Mononuclear cell (primary cell): ENCODE measurements around the gene TMEM176A. TPM values are rescaled to one million over a fixed set of nuclear protein-coding genes. Genes with fewer than 3 reads are reported as not detected.
"Not testable (repeated sequence)": the region's sequence is repeated elsewhere in the genome, so short reads cannot be mapped to it uniquely, and the experiment has no call there.

Source experiments
- H3K27me3 ChIP-seq: 2 replicates; pipeline ENCODE4 v1.6.0; 2011; ENCODE audit warnings: low read length, control low read depth; ENCODE audit not compliant: insufficient read depth
- H3K4me1 ChIP-seq: 2 replicates; pipeline ENCODE4 v1.5.1; 2011; ENCODE audit warnings: mild to moderate bottlenecking, low read length, control low read depth; ENCODE audit not compliant: insufficient read depth
- H3K4me3 ChIP-seq: 2 replicates; pipeline ENCODE4 v1.5.1; 2011; ENCODE audit warnings: mild to moderate bottlenecking, low read length, moderate library complexity
- H3K9me3 ChIP-seq: 2 replicates; pipeline ENCODE4 v1.5.1; 2011; ENCODE audit warnings: low read depth, mild to moderate bottlenecking, control low read depth, low read length
- total RNA-seq: library from RNA; depleted of rRNA; stranded (reverse); fragments of >200 nt; gene quantifications from one replicate; pipeline ENCODE4 v1.2.3, GENCODE V29; 2012

TMEM176A gene, protein sequence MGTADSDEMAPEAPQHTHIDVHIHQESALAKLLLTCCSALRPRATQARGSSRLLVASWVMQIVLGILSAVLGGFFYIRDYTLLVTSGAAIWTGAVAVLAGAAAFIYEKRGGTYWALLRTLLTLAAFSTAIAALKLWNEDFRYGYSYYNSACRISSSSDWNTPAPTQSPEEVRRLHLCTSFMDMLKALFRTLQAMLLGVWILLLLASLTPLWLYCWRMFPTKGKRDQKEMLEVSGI
- total RNA-seq = 2.1 TPM

DNA sequence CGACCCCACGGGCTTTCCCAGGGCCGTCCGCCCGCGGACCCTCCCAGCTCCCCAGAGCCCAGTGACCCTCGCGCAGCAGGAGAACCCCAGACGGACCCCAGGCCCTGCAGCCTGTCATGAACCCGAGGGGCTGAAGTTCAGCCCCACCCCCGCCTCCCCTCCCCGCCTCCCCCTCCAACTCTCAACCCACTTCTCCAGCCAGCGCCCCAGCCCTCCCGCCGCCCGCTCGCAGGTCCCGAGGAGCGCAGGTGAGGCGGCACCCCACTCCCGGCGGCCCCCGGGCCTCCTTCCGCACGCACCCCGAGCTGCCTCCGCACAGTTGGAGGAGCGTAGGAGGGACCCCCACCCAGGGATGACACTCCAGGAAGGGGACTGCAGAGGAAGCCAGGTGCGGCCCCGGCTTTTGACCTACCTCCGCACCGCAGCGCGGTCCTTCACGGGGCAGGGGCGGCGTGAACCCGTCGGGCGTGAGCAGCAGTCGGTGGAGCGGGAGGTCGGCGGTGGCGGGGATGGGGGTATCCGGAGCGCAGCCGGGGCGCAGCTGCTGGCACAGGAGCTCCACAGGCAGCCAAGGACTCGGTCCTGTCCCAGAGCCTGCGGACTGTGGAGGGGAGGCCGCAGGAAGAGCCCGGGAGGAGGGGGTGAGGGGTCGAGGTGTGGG lies at the start of gene TMEM176A:
Gene TMEM176A (plus strand): TSS at position 189 of the 661 bp plus-strand sequence. CDS start 782 bp downstream, outside the sequence.
- Histone ChIP-seq H3K4me1 (peaks cover 22% of the 10 kb centered on the region), H3K27me3 (peaks cover 51% of the 10 kb centered on the region), H3K4me3 (peak within 1 kb of the TSS; percentile 25), H3K9me3 (peaks cover 2% of the 10 kb centered on the region)

- no peaks in the 10 kb centered on the region for H3K9me3 ChIP-seq
- no peak overlapping the region for H3K4me3 ChIP-seq
- H3K27me3 ChIP-seq = no peaks in the 10 kb centered on the region
- peaks cover 71% of the 10 kb centered on the region for H3K4me1 ChIP-seq
These were observed 48.9 kb upstream of the TMEM176A start for GRCh38 chr7:150751702-150752101.

DNA sequence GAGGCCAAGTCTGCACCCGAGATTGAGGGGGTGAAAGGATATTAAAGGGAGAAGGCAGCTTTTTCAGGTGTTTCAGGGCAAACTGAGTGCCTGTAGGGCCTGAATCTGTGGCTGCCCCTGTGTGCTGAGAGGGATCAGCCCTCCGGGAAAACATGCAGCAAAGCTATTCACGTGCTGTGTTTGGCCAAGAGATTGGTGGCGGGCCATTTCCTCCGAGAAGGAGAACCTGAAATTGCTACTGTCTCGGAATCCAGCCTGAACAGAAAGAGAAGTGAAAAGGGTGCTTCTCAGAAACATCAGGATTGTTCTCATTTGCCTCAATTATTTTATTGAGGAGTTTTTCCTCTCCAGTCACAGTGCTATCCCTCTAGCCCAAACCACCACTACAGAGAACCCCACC lies 47.3 kb upstream of the TMEM176A start:
- H3K4me3 ChIP-seq = no peak overlapping the region
- H3K9me3 ChIP-seq = no peaks in the 10 kb centered on the region
- H3K27me3 ChIP-seq = no peaks in the 10 kb centered on the region
- peaks cover 57% of the 10 kb centered on the region for H3K4me1 ChIP-seq

DNA sequence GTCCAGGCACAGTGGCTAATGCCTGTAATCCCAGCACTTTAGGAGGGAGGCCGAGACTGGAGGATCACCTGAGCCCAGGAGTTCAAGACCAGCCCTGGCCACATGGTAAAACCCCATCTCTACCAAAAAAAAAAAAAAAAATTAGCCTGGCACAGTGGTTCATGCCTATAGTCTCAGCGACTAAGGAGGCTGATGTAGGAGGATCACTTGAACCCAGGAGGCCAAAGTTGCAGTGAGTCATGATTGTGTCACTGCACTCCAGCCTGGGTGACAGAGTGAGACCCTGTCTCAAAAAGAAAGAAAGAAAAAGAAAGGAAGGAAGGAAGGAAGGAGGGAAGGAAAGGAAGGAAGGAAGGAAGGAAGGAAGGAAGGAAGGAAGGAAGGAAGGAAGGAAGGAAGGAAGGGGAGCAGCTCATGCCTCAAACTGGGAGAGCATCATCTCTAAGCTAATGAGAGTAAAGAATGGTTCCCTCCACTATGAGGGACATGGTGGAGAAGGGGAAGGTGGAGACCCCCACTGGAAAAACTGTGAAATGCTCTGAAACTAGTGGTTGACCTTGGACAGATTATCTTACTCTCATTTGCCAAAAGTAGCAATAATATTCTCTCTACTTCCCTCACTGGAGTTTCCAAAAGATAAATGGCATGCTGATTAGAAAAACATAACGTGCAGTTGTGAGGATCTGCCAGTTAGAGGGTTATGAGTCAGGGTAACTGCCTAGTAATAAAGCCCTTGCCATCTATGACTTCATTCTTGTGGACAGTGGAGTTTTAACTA lies 46.6 kb upstream of the TMEM176A start:
- Histone ChIP-seq H3K4me1 (peaks cover 49% of the 10 kb centered on the region), H3K27me3 (no peaks in the 10 kb centered on the region), H3K9me3 (no peaks in the 10 kb centered on the region), H3K4me3 (no peak overlapping the region)

DNA sequence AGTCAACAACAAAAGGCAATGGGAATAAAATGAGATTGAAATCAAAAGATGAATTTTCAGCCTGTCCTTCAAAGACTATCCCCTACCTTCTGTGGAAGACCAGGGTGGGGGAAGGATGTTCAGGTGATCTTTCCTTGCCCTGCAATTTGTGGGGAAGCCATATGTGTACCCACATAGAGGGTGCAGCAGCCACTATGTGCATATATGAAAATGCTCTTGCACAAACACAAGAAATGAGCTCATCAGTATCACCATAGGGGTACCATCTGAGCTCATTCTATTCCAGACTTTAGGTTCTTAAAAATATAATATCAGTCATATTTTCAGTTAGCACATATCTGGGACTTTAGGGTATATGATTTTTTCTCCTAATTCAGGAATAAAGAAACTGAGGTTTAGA lies 45.6 kb upstream of the TMEM176A start:
- Histone ChIP-seq H3K4me1 (peaks cover 43% of the 10 kb centered on the region), H3K4me3 (no peak overlapping the region), H3K27me3 (no peaks in the 10 kb centered on the region), H3K9me3 (no peaks in the 10 kb centered on the region)

DNA sequence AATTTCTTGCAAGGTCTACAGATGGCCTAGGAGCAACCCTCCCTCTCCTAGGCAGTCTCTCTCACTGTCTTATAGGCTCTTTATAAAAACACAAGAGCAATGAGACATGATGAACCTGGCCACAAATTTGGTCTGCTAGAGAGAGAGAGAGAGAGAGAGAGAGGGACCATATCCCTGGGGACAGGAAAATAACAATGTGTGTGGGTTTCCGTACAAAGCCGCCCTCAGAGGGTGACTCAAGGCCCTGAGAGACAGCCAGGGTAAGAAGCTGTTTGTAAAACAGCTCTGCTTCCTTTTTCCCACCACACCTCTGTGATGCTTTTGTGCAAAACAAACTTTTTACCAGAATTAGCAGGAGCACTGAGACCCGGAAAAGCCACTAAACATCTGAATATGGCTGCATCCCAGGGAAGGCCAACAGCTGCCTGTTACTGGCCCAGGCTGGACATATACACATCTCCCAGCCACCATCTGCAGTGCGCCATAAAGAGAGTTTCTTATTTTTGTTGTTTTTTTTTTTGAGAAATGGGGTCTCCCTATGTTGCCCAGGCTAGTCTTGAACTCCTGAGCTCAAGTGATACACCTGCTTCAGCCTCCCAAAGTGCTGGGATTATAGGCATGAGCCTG lies 45.0 kb upstream of the TMEM176A start:
- Histone ChIP-seq H3K9me3 (no peaks in the 10 kb centered on the region), H3K4me3 (no peak overlapping the region), H3K4me1 (peaks cover 43% of the 10 kb centered on the region), H3K27me3 (no peaks in the 10 kb centered on the region)

DNA sequence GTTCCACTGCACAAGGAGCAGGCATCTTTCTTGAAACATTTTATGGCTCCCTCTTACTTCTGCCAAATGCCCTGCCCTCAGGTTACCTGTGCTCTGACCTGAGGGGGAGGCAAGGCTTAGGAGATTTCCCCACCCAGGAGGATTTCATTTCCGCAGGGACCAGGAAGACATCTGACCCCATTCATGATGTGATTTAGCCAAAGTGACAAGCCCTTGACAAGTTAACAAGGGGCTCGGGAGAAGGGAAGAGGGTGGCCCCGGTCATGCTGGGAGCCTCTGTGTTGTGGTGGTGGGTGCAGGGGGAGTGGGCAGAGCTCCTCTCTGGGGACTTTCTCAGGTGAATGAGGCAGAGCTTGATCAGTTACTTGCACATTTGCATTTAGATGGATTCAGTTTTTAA lies 44.4 kb upstream of the TMEM176A start:
- Histone ChIP-seq H3K4me1 (peaks cover 43% of the 10 kb centered on the region), H3K27me3 (no peaks in the 10 kb centered on the region), H3K9me3 (no peaks in the 10 kb centered on the region), H3K4me3 (no peak overlapping the region)

- Histone ChIP-seq H3K4me1 (peaks cover 40% of the 10 kb centered on the region), H3K4me3 (no peak overlapping the region), H3K9me3 (no peaks in the 10 kb centered on the region), H3K27me3 (no peaks in the 10 kb centered on the region)
These were observed 43.7 kb upstream of the TMEM176A start for GRCh38 chr7:150756858-150757257.

DNA sequence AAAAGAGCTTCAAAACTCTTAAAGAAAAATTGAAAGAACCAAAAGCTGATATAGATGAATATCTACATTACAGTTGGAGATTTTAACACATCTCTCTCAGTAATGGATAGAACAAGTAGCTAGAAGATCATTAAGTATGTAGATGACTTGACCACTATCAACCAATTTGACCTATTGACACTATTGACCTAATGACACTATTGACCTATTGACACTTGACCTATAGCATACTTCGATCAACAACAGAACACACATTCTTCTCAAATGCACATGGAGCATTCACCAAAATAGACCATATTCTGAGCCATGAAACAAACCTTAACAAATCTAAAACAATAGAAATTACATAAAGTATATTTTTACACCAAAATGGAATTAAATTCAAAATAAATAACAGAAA lies 41.1 kb upstream of the TMEM176A start:
- H3K4me3 ChIP-seq = no peak overlapping the region
- H3K27me3 ChIP-seq = no peaks in the 10 kb centered on the region
- H3K4me1 ChIP-seq = peaks cover 18% of the 10 kb centered on the region
- H3K9me3 ChIP-seq = no peaks in the 10 kb centered on the region

GRCh38 chr7:150766334-150766709 lies 34.2 kb upstream of the TMEM176A start:
- Histone ChIP-seq H3K4me1 (no peaks in the 10 kb centered on the region), H3K27me3 (no peaks in the 10 kb centered on the region), H3K4me3 (no peak overlapping the region), H3K9me3 (no peaks in the 10 kb centered on the region)

GRCh38 chr7:150769768-150770167 lies 30.8 kb upstream of the TMEM176A start:
- Histone ChIP-seq H3K27me3 (no peaks in the 10 kb centered on the region), H3K4me3 (no peak overlapping the region), H3K9me3 (no peaks in the 10 kb centered on the region), H3K4me1 (no peaks in the 10 kb centered on the region)

DNA sequence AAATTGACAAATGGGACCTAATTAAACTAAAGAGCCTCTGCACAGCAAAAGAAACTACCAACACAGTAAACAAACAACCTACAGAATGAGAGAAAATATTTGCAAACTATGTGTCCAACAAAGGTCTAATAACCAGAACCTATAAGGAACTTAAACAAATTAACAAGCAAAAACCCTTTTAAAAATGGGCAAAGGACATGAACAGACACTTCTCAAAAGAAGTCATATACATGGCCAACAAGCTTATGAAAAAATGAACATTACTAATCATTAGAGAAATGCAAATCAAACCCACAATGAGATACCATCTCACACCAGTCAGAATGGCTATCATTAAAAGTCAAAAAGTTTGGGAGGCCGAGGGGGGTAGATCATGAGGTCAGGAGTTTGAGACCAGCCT lies 26.4 kb upstream of the TMEM176A start:
- not testable (repeated sequence) for H3K9me3 ChIP-seq, H3K27me3 ChIP-seq, H3K4me3 ChIP-seq, H3K4me1 ChIP-seq

DNA sequence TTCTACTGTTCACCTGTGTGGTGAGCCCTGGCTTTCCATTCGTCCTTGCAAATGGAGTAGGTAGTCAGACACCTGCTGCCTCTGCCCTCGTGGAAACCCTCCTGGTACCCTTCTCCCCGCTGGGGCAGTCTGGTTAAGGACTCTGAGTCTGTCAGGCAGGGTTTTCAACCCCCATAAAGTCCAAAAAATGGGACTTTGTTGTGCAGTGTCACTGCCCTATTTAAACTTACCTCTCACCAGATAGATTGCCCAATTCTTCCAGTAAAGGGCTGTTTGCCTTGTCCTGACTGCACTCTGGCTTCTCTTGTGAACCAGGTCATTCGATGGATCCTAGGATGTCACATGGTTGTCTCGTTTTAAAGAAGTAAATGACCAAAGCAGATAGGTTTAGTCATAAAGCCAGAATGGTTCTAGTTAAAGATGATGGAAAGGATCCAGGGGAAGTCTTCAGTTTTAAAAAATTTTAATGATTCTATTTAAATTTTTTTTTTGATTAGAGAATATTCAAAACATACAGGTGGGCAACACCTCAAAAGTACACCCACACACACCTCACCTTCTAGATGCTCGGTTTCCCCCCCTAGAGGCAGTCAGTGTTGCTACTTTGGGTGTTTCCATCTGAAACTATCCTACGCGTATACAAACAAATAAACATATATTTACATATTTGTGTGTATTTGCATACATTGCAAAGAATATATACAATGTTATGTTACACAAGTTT lies 22.4 kb upstream of the TMEM176A start:
- no peaks in the 10 kb centered on the region for H3K27me3 ChIP-seq
- no peaks in the 10 kb centered on the region for H3K9me3 ChIP-seq
- H3K4me3 ChIP-seq = no peak overlapping the region
- H3K4me1 ChIP-seq = peaks cover 20% of the 10 kb centered on the region

- no peak overlapping the region for H3K4me3 ChIP-seq
- no peaks in the 10 kb centered on the region for H3K27me3 ChIP-seq
- peaks cover 23% of the 10 kb centered on the region for H3K4me1 ChIP-seq
- no peaks in the 10 kb centered on the region for H3K9me3 ChIP-seq
These were observed 21.7 kb upstream of the TMEM176A start for GRCh38 chr7:150778738-150779301.
